Stimulated activated CD8-positive, alpha-beta memory T cell treated with anti-CD3 and anti-CD28 coated beads, Interleukin-12 subunit alpha, Interleukin-12 subunit beta, amount 100 ng/mL, for 1 hour (primary cell): ENCODE data around the gene ITGA11.

Experiments
- DNase-seq: peaks from one replicate; pipeline ENCODE4 v3.0.0-alpha.2; 2020; ENCODE audit warnings: low read depth

Gene ITGA11

DNA sequence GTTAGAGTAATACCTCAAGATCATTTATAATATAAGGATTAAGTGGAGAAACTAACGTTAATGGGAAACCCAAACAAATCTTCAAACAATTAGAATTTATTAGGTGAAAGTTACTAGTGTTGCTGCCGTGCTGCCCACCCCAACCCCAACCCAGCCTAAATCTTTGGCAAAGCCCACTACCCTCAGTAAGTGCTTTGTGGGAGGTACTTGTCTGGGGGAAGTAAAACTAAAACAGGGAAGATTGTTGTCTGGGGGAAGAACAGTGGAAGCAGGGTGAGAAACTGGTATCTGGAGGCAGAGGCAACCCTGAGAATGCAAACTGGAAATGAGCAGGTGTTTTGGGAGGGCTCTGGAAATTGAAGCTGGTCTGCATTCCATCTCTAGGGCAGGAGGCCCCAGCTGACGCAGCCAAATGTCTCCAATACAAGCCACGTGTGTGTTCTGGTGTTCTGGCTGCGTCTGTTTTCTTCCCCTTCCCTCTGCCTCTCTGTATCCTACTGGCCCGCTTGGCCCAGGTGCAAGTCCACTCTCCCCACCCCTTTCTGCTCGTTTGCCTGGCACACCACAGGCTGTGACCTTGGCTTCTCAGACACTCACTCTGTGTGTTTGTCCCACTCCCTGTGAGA is 121.7 kb downstream of the ITGA11 start:
- DNase-seq = no peak

DNA sequence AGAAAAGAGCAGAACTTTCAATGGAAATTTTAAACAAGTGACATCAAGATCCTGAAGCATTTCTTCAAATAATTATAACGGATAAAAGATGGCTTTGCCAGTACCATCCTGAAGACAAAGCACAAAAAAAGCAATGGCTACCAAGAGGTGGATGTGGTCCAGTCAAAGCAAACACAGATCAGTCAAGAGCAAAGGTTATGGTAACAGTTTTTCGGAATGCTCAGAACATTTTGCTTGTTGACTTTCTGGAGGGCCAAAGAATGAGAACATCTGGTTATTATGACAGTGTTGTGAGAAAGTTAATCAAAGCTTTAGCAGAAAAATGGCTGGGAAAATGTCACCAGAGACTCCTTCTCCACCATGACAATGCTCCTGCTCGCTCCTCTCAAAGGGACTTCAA is 122.9 kb downstream of the ITGA11 start:
- DNase-seq = no peak

DNA sequence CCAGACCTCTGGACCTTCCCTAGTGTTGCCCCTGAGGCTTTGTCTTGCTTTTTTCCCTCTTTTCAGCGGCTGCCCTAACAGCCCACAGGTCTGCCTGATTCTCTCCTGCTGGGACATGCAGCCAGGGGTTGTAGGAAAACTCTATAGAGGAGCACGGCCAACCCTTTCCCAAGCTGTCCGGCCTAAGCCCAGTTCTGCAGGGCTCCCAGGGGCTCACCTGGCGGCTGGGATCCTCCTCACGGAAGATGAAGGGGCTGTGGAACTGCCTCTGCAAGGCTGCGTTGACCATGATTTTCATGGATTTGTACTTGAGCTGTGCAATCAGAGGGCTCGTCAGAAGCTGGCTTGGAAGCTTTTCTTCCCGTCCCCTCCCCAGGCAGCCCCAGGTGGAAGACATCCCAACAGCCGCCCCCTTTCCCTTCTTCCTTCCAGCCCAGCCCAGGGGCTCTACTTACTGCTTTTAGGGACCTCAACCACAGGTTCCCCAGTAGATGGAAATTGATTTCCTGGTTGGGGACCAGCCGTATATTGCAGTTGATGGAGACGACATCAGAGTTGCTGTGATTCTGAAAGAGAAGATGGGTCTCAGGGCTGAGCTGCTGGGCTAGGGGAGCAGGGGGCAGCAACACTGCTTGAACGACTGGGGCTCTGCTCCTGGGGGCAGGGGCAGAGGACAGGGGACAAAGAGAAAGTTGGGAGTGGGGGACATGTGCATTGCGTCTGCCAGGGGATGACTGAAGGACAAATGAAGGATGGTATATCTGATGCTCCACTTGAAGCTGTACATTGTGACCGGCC is 124.6 kb downstream of the ITGA11 start:
- DNase-seq = no peak

DNA sequence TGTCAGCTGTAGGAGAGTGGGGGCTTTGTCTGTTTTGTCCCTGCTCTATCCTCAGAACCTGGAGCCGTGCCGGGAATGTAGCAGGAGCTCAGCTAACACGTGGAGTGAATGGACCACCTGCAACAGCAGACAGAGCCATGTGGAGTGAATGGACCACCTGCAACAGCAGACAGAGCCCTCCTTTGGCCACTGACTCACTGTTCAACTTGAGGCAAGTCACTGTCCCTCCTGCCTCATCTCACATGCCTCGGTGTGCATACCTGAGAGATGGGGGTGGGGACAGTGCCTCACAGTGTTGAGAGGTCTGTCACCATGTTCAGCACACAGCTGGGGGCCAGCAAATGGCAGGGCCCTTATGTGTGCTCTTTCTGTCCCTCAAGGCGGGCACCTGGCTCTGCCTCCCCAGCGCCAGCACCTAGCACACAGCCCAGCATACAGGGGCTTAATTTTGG is 126.5 kb downstream of the ITGA11 start:
- no peak for DNase-seq

DNA sequence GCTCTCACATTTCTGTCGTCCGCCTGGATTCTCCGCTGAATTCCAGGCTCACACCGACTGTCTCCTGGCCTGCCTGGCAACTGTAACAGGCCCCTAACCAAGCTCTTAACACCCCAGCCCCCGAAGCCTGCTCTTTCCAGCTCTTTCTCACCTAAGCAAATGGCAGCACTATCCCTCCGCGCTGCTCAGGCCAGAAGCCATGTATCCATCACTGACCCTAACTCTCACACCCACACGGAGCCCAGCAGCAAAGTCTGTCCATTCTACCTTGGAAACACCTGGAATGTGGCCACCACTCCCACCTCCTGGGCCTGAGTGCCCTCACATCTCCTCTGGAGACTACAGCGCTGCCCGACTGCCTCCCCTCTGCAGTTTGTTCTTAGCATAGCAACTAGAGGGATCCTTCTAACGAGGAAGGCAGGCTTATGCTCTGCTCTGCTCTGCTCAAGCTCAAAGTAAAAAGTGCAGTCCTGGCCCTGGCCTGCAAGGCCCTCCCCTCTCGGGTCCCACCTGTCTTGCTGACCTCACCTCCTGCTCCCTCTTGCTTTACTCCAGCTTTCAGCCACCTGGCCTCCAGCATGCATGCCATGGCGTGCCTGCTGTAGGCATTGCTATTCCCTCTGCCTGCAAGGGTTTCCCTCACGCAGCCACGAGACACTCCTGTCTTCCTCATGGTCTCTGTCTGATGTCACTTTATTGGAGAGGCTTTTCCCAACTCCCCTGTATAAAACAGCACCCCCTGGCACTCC is 127.2 kb downstream of the ITGA11 start:
- no peak for DNase-seq

DNA sequence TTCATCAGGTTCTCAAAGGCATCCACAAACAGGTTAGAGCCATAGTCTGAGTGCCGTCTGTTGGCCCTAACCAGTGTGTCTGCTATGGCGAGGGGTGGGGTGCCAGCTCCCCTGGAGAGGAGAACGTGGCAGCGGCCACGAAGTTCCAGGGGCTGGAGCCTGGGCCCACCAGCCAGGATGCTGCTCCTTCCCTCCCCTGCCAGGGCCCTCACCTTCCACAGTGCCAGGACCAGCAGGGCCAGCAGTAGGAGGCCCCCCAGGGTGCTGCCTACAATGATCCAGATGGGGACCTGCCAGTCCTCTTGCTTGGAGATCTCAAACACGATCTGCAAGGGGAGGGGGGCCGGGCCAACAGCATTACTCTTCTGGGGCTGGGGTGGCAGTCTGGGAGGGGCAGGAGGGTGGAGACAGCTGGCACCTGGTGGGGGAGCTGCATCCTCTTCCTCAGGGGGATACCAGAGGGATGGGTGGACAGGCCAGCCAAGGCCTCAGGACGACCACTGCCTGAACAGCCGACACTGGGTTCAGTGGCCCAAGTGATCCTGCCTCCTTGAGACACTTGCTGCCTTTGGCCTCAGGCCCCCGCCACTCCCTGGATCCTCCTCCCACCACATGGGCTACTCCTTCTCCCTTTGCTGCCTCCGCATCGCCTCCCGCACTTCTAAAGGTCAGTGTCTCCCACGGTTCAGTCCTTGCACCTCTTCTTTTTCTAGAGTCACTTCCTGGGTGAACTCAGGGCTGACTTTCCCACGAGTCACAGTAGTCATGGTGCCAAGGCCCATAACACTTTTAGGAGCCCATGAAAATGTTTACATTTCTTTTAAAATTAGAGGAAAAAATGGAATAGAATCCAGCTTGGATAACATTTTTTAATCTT is 128.2 kb downstream of the ITGA11 start:
- no peak for DNase-seq

DNA sequence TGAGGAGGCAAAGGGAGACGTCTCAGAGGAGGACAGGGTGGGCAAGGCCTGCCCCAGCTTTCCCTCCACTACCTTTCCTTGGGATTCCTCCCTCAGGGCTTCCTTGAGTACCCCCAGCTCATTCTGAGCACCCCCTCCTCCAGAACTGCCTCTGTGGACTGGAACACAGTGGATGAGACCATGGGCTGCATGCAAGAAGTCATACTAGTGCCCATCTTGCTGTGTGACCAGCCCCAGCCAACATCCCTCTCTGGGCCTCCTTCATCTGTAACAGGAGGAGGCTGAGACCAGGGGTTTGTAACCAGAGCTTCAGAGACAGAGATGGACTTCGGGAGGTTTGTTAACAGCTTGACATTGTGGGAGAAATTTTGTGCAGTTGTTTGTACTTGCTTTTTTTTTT is 128.8 kb downstream of the ITGA11 start:
- DNase-seq = no peak

DNA sequence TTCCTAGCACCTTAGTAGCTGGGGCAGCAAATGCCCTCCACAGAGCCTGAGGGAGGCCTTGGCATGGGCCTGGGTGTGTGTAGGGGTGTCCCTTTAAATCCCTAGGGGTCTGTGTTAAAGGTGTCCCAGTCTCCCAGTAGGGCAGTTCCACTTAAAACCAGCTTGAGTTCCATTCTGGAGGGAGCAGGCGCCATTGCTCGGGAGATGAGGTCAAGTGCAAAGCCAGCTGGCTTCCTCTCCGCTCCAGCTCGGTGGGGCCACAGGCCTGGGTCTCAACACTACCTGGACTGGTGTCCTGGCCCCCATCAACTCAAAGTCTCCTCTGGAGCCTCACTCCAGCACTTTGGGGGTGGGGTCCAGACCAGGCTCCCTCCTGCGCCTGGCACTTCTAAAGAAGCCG is 129.2 kb downstream of the ITGA11 start:
- no peak for DNase-seq

DNA sequence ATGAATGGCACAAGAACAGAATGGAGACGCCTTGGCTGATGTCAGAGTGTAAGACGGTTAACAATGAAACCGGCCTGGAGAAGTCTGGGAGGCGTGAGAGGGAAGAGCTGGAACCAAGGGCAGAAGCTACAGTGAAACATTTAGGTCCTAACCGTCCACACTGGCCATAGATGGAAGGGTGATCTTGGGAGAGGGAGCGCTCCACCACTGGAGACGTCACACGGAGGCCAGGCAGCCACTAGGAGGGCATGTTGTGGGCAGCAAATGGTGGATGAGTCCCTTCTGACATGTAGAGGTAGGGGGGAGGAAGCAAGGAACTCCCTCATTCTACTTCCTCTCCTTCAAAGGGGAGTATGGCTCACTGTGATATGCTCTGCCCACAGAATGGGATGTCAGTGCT is 130.7 kb downstream of the ITGA11 start:
- DNase-seq = no peak

DNA sequence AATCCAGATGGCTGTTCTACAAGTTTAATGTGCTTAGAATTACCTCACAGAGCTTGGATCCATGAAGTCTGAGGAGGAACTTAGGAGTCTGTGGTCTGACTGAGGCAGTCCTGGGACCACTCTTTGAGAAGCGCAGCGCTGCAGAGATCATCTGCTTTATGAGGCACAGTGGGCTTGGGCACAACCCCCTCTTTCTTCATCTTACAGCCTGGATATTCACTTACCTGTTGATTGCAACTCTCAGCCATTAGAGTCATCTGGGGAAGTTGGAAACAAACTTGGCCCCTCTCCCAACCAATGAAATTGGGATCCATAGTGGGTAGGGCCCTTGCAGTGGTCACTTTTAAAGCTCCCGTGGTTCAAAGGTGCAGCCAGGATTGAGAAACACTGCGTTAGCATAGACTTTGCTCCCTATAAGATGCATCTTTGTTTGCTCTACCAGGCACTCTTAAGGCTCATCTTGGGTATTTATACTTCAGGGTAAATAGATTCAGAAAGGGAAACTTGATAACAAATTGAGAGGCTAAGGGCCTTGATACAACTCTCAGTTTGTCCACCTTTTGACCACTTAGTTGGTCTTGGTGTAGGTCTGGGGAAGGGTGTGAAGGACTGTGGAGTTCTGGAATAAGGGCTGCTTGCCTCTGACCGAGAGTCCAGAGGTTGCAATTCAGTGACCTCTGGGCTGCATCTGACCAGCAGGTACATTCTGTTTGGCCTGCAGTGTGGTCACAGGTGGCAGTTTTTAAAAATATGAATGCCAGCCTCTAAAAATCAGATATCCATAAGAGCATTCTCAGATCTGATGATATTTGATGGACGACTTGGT is 131.6 kb downstream of the ITGA11 start:
- DNase-seq = no peak

DNA sequence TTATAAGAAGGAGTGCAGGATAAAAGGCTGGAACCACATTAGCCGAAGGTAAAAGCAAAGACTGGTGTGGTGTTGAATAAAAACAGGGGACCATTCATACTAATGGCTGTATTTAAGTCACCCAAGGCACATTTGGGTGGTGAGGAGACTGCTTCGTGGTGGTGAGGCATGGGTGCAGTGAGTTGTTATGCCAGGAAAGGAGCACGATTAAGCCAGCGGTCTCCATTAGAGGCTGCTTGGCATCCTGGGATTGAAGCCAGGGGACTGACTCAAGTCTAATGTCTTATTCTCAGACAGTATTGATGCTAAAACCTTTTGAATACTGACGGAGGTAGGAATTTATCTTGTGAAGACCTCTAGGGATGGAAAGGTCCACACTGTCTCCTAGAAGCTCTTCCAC is 132.5 kb downstream of the ITGA11 start:
- no peak for DNase-seq

DNA sequence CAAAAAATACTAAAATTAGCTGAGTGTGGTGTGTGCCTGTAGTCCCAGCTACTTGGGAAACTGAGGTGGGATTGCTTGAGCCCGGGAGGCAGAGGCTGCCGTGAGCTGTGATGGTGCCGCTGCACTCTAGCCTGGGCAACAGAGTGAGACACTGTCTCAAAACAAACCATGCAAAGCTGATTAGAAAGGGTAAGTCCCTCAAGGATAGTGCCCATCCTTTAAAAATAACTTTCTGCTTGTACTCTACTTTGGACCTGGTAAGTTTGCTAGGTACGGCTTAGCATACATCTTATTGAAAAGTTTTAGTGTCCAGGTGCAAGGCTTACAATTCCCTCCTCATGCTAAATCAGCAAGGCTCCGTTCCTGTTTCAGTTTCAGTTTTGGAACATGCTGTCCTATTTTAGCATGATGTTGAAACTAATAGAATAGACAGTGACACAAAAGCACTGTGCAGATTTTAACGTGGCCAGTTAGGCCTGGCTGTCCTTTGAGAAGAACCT is 133.0 kb downstream of the ITGA11 start:
- no peak for DNase-seq

DNA sequence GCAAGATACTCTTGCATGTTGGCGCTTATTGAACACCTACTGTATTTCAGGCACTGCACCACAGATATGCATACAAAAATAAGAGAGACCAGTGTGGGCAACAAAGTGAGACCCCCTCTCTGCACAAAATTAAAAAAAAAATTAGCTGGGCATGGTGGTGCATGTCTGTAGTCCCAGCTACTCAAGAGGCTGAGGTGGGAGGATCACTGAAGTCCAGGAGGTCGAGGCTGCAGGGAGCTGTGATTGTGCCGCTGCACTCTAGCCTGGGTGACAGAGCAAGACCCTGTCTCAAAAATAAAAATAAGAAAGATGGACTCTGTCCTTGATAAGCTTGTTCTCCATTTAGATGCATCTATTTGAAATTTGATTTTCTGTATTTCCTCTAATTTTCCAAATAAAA is 133.6 kb downstream of the ITGA11 start:
- DNase-seq = no peak

DNA sequence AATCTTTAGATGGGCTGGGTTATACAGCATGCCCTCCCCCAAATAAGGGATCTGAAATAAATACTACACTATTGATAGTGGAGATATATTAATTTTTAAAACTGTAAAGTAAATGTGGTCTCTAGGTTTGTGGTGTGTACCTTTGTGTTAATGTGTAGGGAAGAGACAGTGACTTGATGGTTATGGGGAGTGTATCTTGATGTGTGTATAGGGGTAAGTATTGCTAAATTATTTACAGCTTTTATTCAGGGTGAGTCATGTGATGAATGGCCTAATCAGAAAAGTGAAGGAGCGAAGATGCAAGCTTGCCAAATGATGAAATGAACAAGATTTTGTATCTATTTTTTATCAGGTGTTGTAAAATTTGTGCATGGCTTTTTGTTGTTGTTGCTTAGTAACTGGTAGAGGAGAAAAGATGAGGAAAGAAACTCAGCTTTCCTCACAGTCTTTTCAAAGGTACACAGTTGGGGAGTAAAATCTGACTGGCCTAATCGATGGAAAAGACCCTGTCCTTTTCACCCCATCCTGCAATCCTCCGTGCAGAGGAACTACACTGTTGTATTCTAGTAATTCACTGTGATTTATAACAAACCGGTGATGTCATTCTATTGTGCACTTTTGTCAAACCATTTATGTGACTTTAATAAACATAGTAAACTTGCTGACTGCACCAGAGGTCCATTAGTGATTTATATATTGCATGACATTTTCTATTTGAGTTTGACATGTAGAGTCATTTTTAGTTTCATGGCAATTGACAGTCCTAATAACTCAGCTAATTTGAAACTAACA is 136.8 kb downstream of the ITGA11 start:
- DNase-seq = no peak

DNA sequence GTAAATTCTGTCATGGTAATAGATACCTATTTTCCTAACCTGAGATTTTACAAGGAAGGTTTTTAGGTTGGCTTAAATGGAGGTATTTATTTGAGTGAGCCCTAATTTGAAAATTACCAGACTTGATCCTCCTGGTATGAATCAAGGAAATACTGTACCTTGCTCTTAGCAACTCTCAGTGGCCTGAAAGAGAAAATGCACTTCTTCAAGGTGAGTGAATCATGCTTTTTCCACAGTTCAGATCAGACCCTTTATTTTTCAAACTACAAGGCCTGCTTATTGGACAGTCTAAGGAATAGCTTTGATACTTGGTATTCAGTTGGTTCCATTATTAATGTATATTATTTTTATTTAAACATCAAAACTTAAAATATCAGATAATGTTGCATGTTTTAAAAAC is 139.0 kb downstream of the ITGA11 start:
- DNase-seq = no peak

DNA sequence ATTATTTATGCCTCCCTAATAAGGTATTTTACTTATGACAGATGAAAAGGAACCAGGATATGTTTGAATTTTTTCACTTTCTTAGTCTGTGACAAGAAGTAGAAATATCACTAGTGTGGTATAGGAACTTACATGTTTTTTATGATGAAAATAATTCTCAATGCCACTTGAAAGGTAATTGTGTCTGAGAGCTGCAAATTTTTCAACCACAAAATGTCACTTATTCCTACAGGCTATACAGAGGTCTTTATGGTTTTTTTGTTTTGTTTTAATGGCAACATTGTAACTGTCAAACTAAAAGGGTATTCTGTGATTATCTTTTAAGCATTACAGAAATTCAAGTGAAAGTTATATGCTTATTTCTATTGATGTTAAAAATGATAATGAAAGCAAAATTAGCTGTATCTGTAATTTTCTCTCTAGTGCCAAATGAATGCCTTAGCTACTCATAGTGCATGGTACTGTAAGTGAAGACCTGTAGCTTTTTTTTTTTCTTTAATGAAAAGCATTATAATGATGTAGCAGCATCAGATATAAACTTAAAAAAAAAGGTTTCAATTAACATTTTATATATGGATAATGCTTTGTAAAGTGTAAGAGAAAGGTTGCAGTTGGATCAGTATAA is 139.7 kb downstream of the ITGA11 start:
- no peak for DNase-seq

DNA sequence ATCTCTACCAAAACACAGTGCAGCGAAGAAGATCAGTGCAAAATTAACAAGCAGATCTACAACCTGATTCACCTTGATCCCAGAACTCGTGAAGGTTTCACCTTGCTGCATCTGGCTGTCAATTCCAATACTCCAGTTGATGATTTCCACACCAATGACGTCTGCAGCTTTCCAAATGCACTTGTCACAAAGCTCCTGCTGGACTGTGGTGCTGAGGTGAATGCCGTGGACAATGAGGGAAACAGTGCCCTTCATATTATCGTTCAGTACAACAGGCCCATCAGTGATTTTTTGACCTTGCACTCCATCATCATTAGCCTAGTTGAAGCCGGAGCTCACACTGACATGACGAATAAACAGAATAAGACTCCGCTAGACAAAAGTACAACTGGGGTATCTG is 141.2 kb downstream of the ITGA11 start:
- DNase-seq = no peak

DNA sequence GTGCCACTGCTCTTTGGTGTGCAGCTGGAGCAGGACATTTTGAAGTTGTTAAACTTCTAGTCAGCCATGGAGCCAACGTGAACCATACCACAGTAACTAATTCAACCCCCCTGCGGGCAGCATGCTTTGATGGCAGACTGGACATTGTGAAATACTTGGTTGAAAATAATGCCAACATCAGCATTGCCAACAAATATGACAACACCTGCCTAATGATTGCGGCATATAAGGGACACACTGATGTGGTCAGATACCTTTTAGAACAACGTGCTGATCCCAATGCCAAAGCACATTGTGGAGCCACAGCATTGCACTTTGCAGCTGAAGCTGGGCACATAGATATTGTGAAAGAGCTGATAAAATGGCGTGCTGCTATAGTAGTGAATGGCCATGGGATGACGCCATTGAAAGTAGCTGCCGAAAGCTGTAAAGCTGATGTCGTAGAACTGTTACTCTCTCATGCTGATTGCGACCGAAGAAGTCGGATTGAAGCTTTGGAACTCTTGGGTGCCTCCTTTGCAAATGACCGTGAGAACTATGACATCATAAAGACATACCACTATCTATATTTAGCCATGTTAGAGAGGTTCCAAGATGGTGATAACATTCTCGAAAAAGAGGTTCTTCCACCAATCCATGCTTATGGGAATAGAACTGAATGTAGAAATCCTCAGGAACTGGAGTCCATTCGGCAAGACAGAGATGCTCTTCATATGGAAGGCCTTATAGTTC is 142.2 kb downstream of the ITGA11 start:
- no peak for DNase-seq

DNA sequence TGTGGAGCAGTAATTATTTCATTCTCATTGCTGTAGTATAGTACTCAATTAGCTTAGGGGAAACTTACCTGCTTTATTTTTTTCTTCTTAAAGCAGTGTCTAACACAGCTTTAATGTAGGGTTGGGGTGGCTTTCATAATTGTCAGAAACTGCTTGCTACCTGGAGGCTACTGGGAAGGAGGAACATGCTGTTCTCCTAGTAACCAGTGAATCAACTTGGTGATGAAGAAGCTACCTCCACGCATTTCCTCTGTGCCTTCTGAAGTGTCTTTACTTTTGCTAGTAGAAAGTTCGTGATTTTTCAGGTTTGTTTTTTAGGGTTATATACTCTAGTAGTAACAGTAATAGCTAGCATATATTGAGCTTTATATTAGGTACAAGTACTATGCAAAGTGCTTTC is 142.9 kb downstream of the ITGA11 start:
- no peak for DNase-seq
